Panc1 (cell line): ENCODE results near the gene DHX38.

Experiments
- CTCF ChIP-seq: fragments of 450-650 bp; IDR thresholded peaks from 2 replicates; pipeline ENCODE4 v1.5.1; 2017; ENCODE audit warnings: mild to moderate bottlenecking
- POLR2AphosphoS5 ChIP-seq: IDR thresholded peaks from 2 replicates; pipeline ENCODE4 v1.6.1; 2012; ENCODE audit warnings: mild to moderate bottlenecking, low read depth, low read length, moderate library complexity
- REST ChIP-seq, 2 experiments: IDR thresholded peaks; 2 replicates each; pipeline ENCODE4 v1.6.1; 2011 to 2012; ENCODE audit warnings: low read depth in 2 of 2, control low read depth in 1 of 2, low read length in 1 of 2, mild to moderate bottlenecking in 1 of 2, moderate library complexity in 1 of 2; ENCODE audit not compliant: insufficient read depth in 1 of 2

- TF ChIP-seq POLR2AphosphoS5 (no peak), CTCF (no peak), REST (IDR thresholded peaks at IDR 0.05; ENCODE audit: insufficient read depth in 1 of 2, low read depth in 2 of 2, low read length in 1 of 2) (no peak)
Observed at GRCh38 chr16:72134507-72134906, 40.9 kb downstream of the DHX38 start.
